HG02678 (cell line): ENCODE data around the gene ABCC3.

Source experiments
- ATAC-seq: cut with Tn5 transposase; IDR thresholded peaks from one replicate; pipeline ENCODE4 v1.9.1; 2021; ENCODE audit warnings: mild to moderate bottlenecking, moderate library complexity; ENCODE audit not compliant: unreplicated experiment

ABCC3 gene, protein sequence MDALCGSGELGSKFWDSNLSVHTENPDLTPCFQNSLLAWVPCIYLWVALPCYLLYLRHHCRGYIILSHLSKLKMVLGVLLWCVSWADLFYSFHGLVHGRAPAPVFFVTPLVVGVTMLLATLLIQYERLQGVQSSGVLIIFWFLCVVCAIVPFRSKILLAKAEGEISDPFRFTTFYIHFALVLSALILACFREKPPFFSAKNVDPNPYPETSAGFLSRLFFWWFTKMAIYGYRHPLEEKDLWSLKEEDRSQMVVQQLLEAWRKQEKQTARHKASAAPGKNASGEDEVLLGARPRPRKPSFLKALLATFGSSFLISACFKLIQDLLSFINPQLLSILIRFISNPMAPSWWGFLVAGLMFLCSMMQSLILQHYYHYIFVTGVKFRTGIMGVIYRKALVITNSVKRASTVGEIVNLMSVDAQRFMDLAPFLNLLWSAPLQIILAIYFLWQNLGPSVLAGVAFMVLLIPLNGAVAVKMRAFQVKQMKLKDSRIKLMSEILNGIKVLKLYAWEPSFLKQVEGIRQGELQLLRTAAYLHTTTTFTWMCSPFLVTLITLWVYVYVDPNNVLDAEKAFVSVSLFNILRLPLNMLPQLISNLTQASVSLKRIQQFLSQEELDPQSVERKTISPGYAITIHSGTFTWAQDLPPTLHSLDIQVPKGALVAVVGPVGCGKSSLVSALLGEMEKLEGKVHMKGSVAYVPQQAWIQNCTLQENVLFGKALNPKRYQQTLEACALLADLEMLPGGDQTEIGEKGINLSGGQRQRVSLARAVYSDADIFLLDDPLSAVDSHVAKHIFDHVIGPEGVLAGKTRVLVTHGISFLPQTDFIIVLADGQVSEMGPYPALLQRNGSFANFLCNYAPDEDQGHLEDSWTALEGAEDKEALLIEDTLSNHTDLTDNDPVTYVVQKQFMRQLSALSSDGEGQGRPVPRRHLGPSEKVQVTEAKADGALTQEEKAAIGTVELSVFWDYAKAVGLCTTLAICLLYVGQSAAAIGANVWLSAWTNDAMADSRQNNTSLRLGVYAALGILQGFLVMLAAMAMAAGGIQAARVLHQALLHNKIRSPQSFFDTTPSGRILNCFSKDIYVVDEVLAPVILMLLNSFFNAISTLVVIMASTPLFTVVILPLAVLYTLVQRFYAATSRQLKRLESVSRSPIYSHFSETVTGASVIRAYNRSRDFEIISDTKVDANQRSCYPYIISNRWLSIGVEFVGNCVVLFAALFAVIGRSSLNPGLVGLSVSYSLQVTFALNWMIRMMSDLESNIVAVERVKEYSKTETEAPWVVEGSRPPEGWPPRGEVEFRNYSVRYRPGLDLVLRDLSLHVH (N-terminal part only)

DNA sequence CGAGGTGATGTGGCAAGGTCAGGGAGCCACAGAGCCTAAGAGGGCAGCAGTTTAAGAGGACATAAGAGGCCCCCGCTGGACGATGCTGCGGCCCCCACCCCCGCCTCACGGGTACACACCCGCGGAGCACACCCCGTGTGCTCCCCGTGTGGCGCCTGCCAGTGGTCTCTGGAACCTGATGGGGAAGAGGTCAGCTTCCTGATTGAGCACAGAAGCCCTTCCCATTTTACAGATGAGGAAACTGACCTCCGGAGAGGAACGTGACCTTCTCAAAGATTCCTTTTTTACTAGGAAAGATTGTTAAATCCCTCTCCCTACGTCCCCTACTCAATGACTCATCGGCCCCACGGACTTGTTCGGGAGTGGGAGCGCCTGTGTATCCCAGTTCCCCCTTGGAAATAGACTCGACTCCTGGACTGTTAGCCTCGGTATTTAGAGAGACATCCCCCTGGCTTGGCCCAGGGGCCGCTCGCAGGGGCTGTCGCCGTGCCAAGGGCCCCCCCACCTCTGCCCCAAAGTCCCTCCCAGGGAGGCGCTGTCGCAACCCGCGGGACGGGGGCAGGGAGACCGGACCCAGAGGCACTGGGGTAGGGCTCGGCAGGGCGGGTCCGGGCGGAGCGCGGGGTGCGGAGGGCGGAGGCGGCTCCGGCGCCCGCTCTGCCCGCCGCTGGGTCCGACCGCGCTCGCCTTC, at the start of gene ABCC3:
TSS of gene ABCC3 (plus strand) at position 658 of the 691 bp plus-strand sequence. CDS start 56 bp downstream, outside the sequence.
- ATAC-seq: no peak

DNA sequence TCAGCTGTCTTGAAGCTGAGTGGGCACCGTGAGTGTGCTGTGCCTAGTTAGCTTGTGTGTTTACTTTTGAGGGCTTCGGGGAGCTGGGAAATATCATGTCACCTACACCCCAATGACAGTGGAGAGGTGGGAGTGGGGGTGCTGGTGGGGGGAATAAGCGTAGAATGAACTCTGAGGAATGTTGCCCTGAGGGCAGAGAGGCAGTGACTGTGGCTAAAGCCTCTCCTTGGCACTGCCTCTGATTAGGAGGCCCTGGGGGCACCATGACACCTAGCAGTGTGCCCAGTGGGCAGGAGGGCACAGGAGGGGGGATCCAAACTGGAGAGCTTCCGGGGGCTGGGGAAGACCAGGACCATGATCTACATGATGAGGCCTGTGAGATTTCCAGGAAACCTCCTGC, 49.3 kb upstream of the ABCC3 start:
- ATAC-seq: no peak

DNA sequence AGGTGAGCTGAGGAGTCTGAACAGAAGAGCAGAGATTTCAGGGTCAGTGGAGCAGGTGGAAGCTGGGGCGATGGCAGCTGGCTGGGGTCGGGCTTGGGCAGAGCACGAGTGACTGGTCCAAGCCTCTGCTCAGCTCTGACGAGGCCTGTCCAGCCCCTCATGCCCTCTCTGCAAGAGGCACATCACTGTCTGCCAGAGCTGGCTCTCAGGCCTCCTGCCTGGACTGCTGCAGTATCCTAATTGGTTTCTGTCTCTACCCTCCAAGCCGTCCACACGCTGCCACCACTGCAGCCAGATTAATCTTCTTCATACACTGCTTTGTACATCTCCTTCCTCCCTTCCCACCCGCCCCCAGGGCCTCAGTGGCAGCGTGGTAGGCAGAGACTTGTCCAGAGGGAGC, 48.8 kb upstream of the ABCC3 start:
- no peak for ATAC-seq

DNA sequence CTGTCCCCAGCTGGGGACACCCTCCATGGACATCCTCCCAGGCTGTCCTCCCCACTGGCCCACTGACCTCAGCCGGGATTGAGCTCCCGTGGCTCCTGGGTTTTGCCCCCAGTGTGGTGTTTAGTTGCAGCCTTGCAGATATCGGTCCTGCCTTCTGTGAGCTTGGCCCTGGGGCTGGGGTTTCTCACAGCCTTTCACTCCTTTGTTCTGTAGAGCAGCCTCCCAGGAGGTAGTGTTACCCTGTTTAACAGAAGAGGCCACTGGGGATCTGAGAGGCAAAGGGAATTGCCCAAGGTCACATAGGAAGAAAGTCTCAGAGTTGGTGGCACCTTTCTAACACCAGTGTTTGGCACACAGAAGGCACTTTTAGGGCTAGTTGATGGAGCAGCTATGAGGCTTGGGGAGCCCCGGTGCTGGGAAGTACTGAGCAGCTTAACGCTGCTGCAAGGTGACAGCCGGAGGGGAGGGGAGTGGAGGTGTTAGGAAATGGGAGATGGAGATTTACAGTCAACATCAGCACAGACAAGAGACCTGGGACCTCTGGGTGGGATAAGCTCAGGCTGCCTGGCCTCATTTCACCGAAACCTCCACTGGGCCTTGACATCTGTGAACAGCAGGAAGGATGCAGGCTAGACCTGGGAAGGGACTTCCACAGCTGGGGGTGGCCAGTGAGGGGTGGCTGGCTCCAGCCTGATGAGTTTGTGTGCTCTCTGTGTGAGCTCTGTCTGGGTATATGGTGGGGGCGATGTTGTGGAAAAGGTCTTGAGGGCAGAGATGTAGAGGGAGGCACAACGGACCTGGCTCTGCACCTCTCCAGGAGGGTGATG, 48.0 kb upstream of the ABCC3 start:
- no peak for ATAC-seq

DNA sequence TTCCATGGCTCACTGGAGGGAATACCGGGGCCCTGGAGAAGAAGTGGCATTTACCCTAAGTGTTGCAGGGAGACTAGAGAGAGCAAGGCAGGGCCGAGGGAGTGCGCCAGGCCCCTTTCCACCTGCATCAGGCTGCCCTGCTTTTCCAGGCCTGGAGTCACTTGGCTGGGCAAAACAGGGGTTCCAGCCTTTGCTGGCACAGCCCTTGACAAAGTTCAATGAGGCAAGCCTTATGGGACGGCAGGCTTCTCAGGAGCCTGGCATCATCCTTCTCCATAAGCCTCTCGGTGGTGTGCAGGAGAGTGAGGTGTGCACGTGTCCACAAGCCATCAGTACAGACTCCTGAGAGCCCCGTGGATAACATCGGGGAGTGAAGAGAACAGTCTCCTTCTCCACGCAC, 47.1 kb upstream of the ABCC3 start:
- ATAC-seq: no peak

DNA sequence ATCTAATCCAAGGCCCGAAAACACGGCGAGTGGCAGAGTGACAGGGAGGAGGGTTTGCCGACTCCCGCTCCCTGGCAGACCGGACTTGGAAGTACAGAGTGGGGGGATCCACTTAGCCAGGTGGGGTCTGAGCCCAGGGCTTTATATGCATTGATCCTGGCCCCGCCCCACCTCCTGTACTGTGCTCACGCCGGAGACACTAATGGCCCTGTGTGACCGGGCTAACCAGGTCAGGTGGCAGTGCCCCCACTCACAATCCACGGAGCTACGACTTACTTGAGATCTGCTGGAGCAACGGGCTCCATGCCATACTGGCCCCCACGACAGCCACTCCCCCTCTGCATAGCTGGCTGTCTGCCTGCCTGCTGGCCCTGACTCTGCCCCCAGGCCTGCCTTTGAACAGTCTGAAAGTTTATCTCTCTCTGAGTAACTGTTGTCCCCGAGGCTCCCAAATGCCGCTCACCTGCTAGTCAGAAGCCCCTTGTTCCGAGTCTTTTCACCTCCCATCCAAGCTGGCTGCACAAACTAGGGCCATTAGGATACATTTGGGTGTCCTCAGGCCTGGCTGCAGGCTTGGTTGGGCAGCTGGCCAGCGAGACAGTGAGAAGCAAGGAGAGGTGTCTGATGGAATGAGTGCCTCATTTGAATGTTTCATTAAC, 46.2 kb upstream of the ABCC3 start:
- no peak for ATAC-seq

DNA sequence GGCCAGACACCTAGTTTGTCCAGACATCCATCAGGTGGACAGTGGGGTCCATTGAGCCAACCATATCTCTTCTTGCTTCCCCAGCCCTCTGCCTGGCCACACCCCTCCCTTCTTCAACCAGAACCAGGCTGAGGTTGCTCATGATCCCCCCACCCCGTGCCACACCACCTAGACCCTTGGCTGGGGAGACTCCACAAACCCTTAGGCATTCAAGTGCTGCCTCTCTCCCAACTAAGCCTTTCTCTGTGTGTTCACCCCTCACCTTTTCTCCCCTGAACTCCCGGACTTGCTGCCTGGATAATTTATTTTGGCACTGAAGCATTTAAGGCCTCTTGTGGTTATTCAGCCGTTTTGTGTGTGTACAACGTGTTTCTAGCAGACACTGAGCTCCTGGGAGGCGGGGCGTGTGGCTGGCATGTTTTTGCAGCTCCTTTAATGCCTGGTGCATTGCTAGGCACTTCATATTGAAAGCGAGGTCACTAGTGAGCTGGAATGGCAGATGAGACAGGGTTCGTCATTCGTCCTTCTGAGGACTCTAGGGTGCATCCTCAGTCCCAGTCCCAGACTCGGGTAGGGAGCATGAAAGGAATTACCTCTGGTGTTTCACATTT, 45.5 kb upstream of the ABCC3 start:
- ATAC-seq: no peak

DNA sequence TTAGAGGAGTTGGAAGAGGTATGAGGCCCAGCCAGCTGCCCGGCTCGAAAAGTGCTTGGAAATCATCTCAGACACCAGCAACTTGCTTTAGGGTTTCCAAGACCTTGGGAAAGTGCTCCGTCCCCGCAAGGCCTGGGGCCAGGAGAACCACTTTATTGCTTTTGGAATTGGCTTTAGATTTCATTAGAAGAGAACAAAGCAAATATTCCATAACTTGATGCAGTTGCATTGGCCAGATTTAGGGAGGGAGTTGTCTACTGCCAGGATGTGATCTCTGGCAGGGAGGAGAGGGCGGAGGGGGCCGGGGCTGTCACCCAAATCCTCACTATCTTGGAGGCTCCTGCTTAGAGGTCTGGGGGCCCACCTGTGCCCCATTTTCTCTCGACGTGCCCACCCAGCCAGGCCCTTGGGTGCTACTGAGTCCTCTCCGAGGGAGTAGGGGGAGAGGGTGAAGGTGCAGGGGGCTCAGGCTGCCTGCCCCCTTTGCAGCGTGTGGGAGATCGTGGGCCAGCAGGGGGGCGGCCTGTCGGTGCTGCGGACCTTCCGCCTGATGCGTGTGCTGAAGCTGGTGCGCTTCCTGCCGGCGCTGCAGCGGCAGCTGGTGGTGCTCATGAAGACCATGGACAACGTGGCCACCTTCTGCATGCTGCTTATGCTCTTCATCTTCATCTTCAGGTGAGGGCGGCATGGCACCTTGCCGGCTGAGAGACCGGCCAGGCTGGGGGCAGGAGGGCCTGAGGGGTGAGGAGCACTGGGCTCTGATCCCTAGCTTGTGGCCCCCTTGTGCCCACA, 43.5 kb upstream of the ABCC3 start:
- no peak for ATAC-seq

DNA sequence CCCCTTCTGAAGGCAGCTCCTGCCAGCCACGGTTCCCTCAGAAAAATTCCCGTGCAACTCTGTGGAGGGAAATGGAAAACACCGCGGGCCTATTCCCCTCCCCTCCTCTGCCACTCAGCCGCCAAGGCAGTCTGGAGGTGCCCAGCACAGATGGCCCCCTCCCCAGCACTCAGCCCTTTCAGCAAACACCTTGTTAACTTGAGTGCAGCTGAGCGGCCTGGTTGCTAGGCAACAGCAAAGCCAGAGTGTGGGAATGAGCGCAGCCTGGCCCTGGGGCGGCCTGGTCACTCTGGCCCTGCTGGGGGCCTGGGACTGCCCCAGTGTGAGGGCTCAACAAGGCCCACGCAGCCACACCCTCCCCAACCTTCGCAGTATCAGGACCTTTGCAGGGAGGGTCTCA, 41.4 kb upstream of the ABCC3 start:
- no peak for ATAC-seq

DNA sequence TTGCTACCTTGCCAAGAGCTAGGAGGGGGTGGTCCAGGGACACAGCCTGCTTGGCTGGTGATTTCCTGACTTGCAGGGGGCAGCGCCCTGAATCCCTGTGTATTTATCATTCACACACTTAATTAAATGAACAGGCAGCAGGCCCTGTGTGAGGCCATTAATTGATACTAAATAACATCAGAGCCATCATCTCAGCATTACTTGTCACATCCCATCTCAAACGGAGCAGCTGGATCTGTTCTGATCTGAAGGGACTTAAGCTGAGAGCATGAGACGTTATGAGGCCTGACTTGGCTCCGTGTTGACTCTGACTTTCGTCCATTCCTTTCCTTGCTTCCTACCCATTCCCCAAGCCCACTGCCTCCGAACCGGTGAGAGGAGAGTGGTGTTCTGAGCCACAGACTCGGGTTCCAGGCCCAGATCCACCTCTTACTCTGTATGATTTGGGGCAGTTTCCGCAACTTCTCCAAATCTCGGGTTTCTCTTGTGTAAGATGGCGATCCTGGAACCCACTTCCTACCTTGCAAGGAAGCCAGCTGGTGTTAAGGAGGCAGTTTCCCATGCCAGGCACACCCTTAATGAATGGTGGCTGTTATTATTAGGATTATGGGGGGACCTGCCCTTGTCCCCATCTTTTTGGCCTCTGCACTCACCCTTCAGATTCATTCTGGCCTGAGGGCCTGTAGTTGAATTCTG, 40.4 kb upstream of the ABCC3 start:
- no peak for ATAC-seq

DNA sequence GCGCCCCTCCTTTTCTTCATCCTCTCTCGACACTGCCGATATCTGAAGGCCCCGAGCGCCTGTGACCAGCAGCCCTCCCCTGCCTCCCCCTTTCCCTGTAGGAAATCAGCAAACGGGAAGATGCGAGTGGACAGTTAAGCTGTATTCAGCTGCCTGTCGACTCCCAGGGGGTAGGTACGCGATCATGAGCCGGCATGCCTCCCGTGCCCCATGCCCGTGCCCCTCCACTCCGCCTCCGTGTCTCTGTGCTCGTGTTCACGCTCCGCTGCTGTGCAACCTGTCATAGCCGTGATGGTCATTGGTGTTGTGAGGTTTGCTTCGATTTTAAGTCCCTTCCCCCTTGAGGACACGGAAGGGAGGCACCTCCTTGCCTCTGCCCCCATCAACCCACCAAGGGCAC, 39.8 kb upstream of the ABCC3 start:
- ATAC-seq: no peak

DNA sequence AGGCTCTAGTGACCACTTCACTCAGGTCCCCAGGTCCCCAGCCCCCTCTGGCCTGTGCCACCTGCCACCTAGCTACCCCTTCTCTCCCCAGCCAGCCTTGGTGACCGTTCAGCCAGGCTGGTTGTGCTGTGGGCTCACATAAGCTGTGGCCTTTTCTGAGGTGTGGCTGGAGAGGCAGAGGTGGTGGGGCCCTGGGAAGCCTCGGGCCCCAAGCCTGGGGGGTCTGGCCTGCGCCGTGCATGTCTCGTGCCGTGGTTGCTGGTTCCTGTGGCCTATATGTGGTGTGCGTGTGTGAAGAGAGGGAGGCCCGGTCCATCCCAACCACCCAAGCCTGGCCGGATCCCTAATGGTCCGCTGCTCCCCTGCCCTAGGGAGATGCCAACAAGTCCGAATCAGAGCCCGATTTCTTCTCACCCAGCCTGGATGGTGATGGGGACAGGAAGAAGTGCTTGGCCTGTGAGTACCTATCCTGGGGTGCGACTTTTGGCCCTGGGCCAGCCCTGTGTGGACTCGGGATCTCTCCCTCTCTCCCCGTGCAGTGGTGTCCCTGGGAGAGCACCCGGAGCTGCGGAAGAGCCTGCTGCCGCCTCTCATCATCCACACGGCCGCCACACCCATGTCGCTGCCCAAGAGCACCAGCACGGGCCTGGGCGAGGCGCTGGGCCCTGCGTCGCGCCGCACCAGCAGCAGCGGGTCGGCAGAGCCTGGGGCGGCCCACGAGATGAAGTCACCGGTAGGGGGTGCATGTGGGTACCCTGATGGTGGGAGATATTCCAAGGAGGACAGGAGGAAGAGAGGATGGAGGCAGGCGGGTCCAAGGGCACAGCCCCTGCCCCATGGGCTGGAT, 38.3 kb upstream of the ABCC3 start:
- no peak for ATAC-seq

DNA sequence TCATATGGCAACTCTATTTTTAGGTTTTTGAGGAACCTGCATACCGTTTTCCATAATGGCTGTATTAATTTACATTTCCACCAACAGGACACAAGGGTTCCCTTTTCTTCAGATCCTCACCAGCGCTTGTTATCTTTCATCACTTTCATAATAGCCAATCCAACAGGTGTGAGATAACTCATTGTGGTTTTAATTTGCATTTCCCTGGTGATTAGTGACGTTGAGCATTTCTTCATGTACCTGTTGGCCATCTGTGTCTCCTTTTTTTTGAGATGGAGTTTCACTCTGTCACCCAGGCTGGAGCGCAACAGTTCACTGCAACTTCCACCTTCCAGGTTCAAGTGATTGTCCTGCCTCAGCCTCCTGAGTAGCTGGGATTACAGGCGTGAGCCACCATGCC, 36.2 kb upstream of the ABCC3 start:
- ATAC-seq: no peak

DNA sequence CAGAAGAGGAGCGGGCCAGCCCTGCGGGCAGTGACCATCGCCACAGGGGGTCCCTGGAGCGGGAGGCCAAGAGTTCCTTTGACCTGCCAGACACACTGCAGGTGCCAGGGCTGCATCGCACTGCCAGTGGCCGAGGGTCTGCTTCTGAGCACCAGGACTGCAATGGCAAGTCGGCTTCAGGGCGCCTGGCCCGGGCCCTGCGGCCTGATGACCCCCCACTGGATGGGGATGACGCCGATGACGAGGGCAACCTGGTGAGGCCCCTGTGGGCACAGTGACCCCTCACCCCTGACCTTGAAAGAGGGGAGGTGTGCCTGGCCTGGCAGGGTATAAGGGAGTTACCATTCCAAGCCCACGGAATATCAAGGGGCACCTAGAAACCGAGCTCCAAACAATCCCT, 35.1 kb upstream of the ABCC3 start:
- ATAC-seq: no peak

DNA sequence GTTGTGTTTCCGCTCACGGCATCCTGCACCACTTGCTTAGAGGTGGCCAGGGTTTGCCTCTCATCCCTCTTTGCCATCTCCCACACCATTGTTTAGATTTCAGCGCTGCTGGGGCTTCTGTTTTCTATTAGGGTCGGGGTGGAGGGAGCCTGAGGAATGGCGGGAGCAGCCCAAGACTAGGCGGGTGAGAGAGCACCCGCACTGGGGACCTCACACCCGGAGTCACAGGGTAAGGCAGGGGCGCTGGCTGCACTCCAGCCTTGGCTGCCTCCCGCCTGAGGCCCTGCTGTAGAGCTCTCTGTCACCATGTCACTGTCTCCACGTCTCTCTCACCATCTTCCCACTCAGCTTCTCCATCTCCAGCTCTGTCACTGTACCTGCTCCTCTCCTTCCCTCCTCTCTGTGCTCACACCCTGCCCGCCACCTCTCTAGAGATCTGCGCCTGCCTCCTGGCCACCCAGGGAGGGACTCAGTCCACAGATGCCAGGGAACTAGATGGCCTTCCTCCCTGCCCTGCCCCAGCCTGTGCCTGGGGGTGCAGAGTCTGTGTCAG, 32.8 kb upstream of the ABCC3 start:
- ATAC-seq: no peak

DNA sequence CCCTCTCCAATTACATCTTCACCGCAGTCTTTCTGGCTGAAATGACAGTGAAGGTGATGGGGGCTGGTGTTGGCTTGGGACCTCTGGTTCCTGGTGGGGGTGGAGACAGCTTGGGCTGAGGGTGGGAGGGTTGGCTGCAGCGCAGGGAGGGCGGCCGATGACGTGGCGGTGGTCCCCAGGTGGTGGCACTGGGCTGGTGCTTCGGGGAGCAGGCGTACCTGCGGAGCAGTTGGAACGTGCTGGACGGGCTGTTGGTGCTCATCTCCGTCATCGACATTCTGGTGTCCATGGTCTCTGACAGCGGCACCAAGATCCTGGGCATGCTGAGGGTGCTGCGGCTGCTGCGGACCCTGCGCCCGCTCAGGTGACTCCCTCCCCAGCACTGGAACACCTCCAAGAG, 31.8 kb upstream of the ABCC3 start:
- ATAC-seq: no peak
